NCI-H748 (cell line): ENCODE data around the gene CERS6.

Experiments used
- DNase-seq: peaks from one replicate; lab custom pipeline; 2025; ENCODE audit not compliant: unreplicated experiment; lab: John Stamatoyannopoulos, UW

Gene CERS6

DNA sequence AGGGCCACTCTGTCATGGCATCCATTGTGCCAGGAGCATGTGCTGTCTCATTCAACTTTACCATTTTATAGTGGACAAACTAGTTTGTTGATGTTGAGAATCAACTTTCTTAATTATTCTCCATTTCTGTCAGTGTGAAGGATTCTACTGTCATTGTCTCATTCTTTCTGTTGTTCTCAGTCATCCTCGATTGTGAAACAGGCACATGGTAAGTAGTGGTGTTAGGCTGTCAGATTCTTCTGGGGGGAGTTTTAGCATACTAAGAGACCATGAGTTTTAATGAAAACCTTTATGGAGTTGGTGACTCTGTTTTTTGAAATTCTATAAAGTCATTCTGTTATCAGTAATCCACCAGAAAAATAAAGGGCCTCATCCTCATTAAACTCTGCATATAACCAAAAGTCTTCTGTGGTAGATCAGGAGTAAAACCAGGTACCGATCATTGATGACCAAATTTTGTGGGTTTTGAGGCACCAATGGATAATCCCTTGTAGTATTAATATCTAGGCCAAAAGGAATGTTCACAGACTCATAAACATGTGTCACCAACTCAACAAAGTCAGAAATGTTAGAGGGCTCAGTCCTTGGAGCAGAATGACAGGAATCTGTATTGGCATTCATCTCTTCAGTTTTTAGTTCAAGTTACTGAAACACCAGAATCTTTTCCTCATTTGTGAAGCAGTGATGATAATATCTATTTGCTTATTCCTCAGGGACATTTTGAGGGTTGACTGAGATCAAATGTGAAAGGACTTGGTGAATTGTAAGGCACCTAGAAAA is 73.2 kb downstream of the CERS6 start:
- DNase-seq: no peak

DNA sequence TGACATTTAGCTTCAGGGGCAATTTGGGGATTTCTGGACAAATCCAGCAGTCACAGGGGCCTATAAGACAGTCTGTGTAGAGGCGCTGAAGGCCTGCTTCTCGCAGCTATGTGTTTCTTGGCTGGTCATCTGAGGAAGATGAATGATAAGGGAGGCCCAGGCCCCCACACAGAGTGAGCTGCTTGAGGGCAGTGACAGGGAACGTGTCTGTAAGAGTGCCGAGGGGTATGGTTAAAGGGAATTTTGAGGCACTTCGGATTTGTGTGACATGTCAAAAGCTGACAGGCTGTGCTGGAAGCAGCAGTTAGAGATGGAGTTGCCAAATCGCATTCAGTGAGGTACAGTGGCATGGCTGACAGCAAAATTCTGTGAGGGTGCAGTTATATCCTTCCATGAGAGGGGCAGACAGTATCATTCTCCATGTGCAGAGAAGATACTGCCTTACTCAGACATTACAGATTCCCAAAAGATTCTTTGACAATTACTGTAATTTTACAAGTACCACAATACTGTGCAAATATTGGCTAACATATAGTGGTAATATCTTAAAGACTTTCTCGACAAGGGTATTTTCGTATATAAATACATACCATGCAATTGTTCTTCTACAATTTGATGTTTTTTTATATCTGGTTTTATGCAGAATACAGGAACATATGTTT is 74.0 kb downstream of the CERS6 start:
- no peak for DNase-seq

- no peak for DNase-seq
These were observed 75.0 kb downstream of the CERS6 start for GRCh38 chr2:168530982-168531622.

- no peak for DNase-seq
These were observed 78.9 kb downstream of the CERS6 start for GRCh38 chr2:168534926-168535325.

GRCh38 chr2:168536925-168537466 is 80.9 kb downstream of the CERS6 start:
- DNase-seq: no peak

DNA sequence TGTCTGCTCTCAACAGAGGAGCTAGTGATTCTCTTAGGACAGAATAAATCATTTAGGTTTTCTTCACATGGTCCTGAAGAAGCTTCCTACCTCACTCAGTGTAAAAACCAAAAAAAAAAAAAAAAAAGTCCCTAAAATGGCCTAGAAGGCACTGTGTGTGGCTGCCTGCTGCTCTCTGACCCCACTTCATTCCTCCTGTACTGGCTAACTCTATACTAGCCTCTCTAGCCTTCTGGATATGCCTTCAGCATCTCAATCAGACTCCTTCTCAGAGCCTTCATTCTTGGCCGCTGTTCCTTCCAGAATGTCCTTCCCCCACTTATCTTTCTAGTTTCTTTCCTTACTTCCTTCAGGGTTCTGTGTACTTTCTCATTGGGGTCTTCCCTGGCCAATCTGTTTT is 82.1 kb downstream of the CERS6 start:
- no peak for DNase-seq

DNA sequence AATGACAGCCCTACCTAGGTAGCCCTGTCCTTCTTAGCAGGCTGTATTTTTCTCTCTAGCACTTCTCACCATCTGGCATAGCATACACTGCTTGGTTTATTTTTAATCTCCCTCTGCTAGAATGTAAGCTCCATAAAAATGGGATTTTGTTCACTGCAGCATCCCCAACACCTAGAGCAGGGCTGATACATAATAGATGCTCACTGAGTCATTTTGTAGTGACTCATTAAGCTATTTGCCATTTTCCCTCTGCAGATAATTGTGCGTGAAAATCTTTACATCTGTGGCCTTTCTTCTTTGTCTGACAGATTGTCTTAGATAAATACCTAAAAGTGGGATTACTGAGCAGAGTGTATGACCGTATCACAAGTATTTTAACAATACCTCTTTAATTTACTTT is 82.5 kb downstream of the CERS6 start:
- DNase-seq: no peak

GRCh38 chr2:168539945-168540344 is 83.9 kb downstream of the CERS6 start:
- DNase-seq: no peak

- DNase-seq: no peak
These were observed 85.8 kb downstream of the CERS6 start for GRCh38 chr2:168541858-168542257.

- no peak for DNase-seq
These were observed 87.0 kb downstream of the CERS6 start for GRCh38 chr2:168543037-168543436.

DNA sequence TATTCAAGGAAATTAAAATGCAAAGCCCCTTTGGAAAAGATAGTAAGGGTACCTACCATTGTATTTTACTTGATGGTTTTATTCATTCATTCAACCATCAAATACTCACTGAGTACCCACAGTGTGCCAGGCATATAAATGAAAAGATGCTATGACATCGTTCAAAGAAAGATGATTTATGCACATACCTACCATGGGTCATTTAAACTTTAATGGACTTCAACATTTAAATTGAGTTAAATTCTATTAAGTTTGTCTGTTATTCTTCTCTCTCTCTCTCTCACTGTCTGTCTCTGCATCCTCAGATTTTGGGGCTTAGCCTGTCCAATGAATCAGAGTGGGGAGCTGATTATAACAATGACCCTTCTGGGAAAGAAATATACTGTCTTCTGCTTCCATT is 87.9 kb downstream of the CERS6 start:
- no peak for DNase-seq

GRCh38 chr2:168545439-168546082 is 89.5 kb downstream of the CERS6 start:
- DNase-seq: peak; percentile 36

DNA sequence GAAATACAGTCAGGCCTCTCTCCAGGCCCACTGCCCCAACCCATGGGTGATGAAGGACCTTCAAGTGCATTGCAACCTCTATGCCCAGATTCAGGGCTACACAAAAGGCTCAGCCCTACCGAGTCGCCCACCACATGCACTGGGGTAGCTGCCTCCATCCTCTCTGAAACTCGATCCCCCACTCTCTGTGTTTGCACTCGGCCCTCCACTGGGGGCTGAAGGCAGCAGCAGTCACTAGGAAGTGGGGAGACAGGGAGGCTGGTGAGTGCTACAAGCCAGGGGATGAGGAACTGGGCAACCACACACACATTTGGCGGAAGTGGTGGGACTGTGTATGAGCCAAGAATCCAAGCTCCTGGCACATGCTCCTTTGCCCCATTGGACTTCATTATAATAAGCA is 94.6 kb downstream of the CERS6 start:
- DNase-seq: peak; percentile 60

DNA sequence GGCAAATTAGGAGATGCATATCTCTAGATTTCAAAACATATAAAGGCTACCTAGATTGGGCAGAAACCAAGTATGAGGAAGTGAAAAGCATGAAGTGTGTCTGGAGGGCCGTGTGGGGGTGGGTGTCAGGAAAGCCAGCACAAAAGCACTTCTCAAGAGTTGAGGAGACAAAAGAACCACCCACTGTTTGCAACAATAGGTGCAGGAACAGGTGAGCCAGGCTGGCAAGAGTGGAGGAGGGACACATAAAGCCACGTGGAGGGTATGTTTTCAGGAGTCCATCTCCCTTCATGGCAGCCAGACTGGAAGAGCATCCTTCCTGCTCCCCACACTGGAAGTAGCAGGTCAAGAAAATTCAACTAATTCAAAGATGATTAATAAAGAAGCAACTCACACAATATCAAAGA is 96.4 kb downstream of the CERS6 start:
- DNase-seq: peak; percentile 93

- DNase-seq: no peak
These were observed 99.2 kb downstream of the CERS6 start for GRCh38 chr2:168555283-168555682.

DNA sequence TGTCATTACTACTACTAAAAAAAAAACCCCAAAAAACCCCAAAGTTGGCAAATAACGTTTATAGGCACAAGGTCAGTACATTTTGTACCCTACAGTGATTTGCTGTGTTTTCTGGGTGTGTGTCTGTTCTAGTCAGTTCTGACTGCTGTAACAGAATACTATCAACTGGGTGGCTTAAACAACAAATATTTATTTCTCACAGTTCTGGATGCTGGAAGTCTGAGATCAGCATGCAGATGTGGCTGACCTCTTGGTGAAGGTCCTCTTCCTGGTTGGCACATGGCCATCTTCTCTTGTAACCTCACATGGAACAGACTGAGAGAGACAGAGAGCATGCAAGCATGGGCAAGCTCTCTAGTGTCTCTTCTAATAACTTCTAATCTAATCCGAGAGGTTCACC is 103.1 kb downstream of the CERS6 start:
- no peak for DNase-seq

GRCh38 chr2:168560817-168561499 is 104.9 kb downstream of the CERS6 start:
- DNase-seq: no peak

- no peak for DNase-seq
These were observed 105.9 kb downstream of the CERS6 start for GRCh38 chr2:168561991-168562390.

DNA sequence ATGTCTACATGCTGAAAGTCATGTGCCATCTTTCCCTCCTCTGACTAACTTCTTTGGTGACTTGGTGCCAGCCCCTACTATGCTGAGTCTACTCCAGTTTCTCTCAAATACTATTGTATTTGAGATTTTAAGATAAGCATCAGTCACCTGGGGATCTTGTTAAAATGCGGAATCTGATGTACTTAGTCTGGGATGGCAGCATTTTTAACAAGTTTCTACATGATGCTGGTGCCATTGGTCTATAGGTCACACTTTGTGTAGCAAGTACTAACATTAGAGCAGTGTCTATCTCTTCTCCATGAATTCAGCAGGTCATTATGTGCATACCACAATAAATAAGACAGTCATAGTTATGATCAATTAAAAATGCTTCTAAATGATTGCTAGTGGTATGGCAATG is 106.9 kb downstream of the CERS6 start:
- DNase-seq: no peak

DNA sequence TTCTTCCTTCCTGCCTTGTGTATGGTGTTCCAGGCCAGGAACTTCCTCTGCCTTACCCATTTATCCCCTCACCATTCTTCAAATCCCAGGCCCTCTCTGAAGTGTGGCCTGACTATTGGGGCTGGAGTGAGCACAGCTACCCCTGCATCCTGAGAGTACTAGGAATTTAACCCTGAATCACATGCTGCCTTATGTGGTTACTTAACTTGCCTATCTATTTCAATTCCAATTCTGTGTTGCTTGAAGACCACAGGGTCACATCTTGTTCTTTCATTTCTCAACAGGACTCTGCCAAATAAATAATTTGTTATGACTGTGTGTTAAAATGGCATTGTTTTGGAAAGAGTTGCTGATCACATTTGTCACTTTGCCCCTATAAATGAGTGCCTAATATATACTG is 108.6 kb downstream of the CERS6 start:
- no peak for DNase-seq

DNA sequence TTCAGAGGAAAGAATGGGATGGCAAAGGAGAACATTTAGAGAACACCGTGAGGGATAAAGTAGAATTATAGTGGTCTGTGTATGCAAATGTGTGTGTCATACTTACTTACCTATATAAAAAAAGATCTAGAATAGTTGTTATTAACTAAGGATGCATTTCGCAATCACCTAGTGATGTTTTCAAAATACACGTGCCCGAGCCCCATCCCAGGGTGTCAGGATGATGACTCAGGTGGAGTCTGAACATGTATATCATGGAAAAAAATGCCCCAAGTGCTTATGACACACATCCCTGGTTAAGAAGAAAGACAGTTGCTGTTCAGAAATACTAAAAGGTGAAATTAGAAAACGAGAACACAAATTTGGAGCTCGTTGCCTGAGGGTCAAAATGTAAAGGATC is 109.0 kb downstream of the CERS6 start:
- DNase-seq: no peak
